WTC11 (cell line): ENCODE measurements around the gene FUT8. TPM values are rescaled to one million over a fixed set of nuclear protein-coding genes. Genes with fewer than 3 reads are reported as not detected.

Experiments
- ATAC-seq: fragments of 200-7000 bp; cut with Tn5 transposase; 2 replicates; pipeline ENCODE4 v1.10.0; 2021; ENCODE audit warnings: mild to moderate bottlenecking, moderate library complexity
- CTCF ChIA-PET: fragments of 300-600 bp; sonication (Branson Sonifier 250); formaldehyde crosslinking; loops from one replicate; lab custom pipeline; 2021; ENCODE audit warnings: antibody characterized with exemption; lab: Charles Lee
- POLR2A ChIA-PET: fragments of 350-600 bp; sonication (Branson Sonifier 250); formaldehyde crosslinking; loops from one replicate; lab custom pipeline; 2021; ENCODE audit warnings: antibody characterized with exemption; lab: Charles Lee
- DNase-seq: peaks from one replicate; pipeline ENCODE4 v3.0.0; 2021; ENCODE audit warnings: low spot score
- H3K27ac Mint-ChIP-seq: 2 replicates; pipeline ENCODE4 v1.8.0; 2021; ENCODE audit warnings: mixed read lengths
- H3K27me3 Mint-ChIP-seq: 2 replicates; pipeline ENCODE4 v1.8.0; 2021; ENCODE audit warnings: low read depth, mild to moderate bottlenecking, moderate library complexity, mixed read lengths
- H3K36me3 Mint-ChIP-seq: 2 replicates; pipeline ENCODE4 v1.8.0; 2021; ENCODE audit warnings: mixed read lengths
- H3K4me1 Mint-ChIP-seq: 2 replicates; pipeline ENCODE4 v1.8.0; 2022; ENCODE audit warnings: mixed read lengths
- H3K4me3 Mint-ChIP-seq: 2 replicates; pipeline ENCODE4 v1.8.0; 2021; ENCODE audit warnings: mild to moderate bottlenecking, moderate library complexity, mixed read lengths
- H3K9me3 Mint-ChIP-seq: 2 replicates; pipeline ENCODE4 v1.8.0; 2021; ENCODE audit warnings: mixed read lengths
- CBFB ChIP-seq: sonication (generic); formaldehyde crosslinking; IDR thresholded peaks from 2 replicates; pipeline ENCODE4 v1.8.1; 2022; ENCODE audit warnings: mild to moderate bottlenecking, low read depth, missing genetic modification reagents
- CREM ChIP-seq: sonication (generic); formaldehyde crosslinking; IDR thresholded peaks from 2 replicates; pipeline ENCODE4 v1.8.1; 2022; ENCODE audit warnings: mild to moderate bottlenecking, missing genetic modification reagents, moderate library complexity
- E2F1 ChIP-seq: sonication (generic); formaldehyde crosslinking; IDR thresholded peaks from 2 replicates; pipeline ENCODE4 v1.8.0; 2022; ENCODE audit warnings: mild to moderate bottlenecking, missing genetic modification reagents
- E2F4 ChIP-seq: sonication (generic); formaldehyde crosslinking; IDR thresholded peaks from 2 replicates; pipeline ENCODE4 v1.8.1; 2022; ENCODE audit warnings: low read depth, mild to moderate bottlenecking, moderate library complexity, missing genetic modification reagents, borderline replicate concordance
- GABPB1 ChIP-seq: sonication (generic); formaldehyde crosslinking; IDR thresholded peaks from 2 replicates; pipeline ENCODE4 v1.8.1; 2023; ENCODE audit warnings: mild to moderate bottlenecking, missing genetic modification reagents
- IRF2 ChIP-seq: sonication (generic); formaldehyde crosslinking; IDR thresholded peaks from 2 replicates; pipeline ENCODE4 v1.8.0; 2022; ENCODE audit warnings: low read depth, missing genetic modification reagents, borderline replicate concordance
- KAT7 ChIP-seq: sonication (generic); formaldehyde crosslinking; IDR thresholded peaks from 2 replicates; pipeline ENCODE4 v1.8.1; 2023; ENCODE audit warnings: missing genetic modification reagents, mild to moderate bottlenecking, borderline replicate concordance
- MAX ChIP-seq: sonication (generic); formaldehyde crosslinking; IDR thresholded peaks from 2 replicates; pipeline ENCODE4 v1.8.0; 2022; ENCODE audit warnings: mild to moderate bottlenecking, missing genetic modification reagents
- NFATC4 ChIP-seq: fragments of 250-450 bp; sonication (Bioruptor Pico); IDR thresholded peaks from 2 replicates; pipeline ENCODE4 v1.9.0; 2021; ENCODE audit warnings: mild to moderate bottlenecking
- NR1H2 ChIP-seq: sonication (generic); formaldehyde crosslinking; IDR thresholded peaks from 2 replicates; pipeline ENCODE4 v1.9.0; 2021; ENCODE audit warnings: mild to moderate bottlenecking, moderate library complexity, missing genetic modification reagents
- OVOL2 ChIP-seq: fragments of 250-450 bp; sonication (Bioruptor Pico); IDR thresholded peaks from 2 replicates; pipeline ENCODE4 v1.9.0; 2021; ENCODE audit warnings: mild to moderate bottlenecking, borderline replicate concordance
- SMAD4 ChIP-seq: sonication (generic); formaldehyde crosslinking; IDR thresholded peaks from 2 replicates; pipeline ENCODE4 v1.8.0; 2022; ENCODE audit warnings: mild to moderate bottlenecking, missing genetic modification reagents
- SP1 ChIP-seq: sonication (generic); formaldehyde crosslinking; conservative IDR thresholded peaks from 2 replicates; pipeline ENCODE4 v1.8.1; 2022; ENCODE audit warnings: missing genetic modification reagents
- TP53 ChIP-seq: sonication (generic); formaldehyde crosslinking; IDR thresholded peaks from 2 replicates; pipeline ENCODE4 v1.8.1; 2023; ENCODE audit warnings: mild to moderate bottlenecking, missing genetic modification reagents
- ZNF219 ChIP-seq: sonication (generic); formaldehyde crosslinking; IDR thresholded peaks from 2 replicates; pipeline ENCODE4 v1.8.0; 2023; ENCODE audit warnings: missing genetic modification reagents, mild to moderate bottlenecking, borderline replicate concordance
- ZNF512 ChIP-seq: sonication (generic); formaldehyde crosslinking; IDR thresholded peaks from 2 replicates; pipeline ENCODE4 v1.8.1; 2022; ENCODE audit warnings: missing genetic modification reagents, borderline replicate concordance
- total RNA-seq: library from RNA; stranded (reverse); gene quantifications from 3 replicates; pipeline ENCODE4 v1.2.3, GENCODE V29; 2021
- TF ChIP-seq, protein P1 (sequence below): fragments of 250-450 bp; sonication (Bioruptor Pico); IDR thresholded peaks from 2 replicates; pipeline ENCODE4 v1.9.0; 2021; ENCODE audit warnings: mild to moderate bottlenecking
- TF ChIP-seq, protein P2 (sequence below): sonication (generic); formaldehyde crosslinking; IDR thresholded peaks from 2 replicates; pipeline ENCODE4 v1.8.1; 2023; ENCODE audit warnings: mild to moderate bottlenecking, missing genetic modification reagents, moderate library complexity
- TF ChIP-seq, protein P3 (sequence below): sonication (generic); formaldehyde crosslinking; IDR thresholded peaks from 2 replicates; pipeline ENCODE4 v1.8.1; 2023; ENCODE audit warnings: mild to moderate bottlenecking, missing genetic modification reagents, moderate library complexity
- TF ChIP-seq, protein P4 (sequence below): sonication (generic); formaldehyde crosslinking; conservative IDR thresholded peaks from 2 replicates; pipeline ENCODE4 v1.8.1; 2022; ENCODE audit warnings: mild to moderate bottlenecking, missing genetic modification reagents
- TF ChIP-seq, protein P5 (sequence below): fragments of 250-450 bp; sonication (Bioruptor Pico); IDR thresholded peaks from 2 replicates; pipeline ENCODE4 v1.9.0; 2021; ENCODE audit warnings: mild to moderate bottlenecking

The FUT8 gene
- total RNA-seq, 1 experiment from 2014 or later: 37.9 TPM

- H3K9me3 Mint-ChIP-seq: peaks cover 3% of the 10 kb centered on the region; the same call in 1 of the 2 replicates
- CTCF ChIA-PET: no interaction called here
Observed at GRCh38 chr14:65560340-65561027, 148.0 kb downstream of the FUT8 start.

DNA sequence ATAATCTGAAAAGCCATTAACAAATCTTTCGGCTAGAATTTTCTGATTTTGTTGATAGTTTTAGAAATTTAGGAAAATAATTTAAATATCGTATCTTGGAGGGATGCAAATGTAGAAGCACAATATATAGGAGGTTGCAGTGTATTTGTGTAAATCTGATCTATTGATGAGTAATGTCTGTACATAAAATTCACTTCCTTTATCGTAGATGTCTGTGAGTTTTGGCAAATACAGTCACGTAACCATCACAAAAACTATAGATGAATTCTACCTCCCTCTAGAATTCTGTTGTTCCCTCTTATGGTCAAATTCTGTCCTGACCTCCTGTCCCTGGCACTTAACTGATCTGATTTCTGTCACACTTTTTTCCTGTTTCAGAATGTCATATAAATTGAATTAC, 151.8 kb downstream of the FUT8 start:
- H3K9me3 Mint-ChIP-seq: peaks cover 3% of the 10 kb centered on the region; the same call in 1 of the 2 replicates
- DNase-seq: no peak
- no peaks in the 10 kb centered on the region for H3K27me3 Mint-ChIP-seq
- H3K4me1 Mint-ChIP-seq: peaks cover 7% of the 10 kb centered on the region
- H3K4me3 Mint-ChIP-seq: no peak overlapping the region
- no peaks in the 10 kb centered on the region; the same call in 1 of the 2 replicates for H3K36me3 Mint-ChIP-seq
- H3K27ac Mint-ChIP-seq: no peak overlapping the region
- POLR2A ChIA-PET: no interaction called here
- TF ChIP-seq NR1H2 (CRISPR knock-in tag): no peak
- TF ChIP-seq SP1 (CRISPR knock-in tag): no peak
- no peak for TF ChIP-seq E2F1 (CRISPR knock-in tag)
- TF ChIP-seq OVOL2 (CRISPR knock-in tag): no peak
- TF ChIP-seq KAT7 (CRISPR knock-in tag): no peak
- no peak for TF ChIP-seq ZNF219
- CTCF ChIA-PET: no interaction called here
- ATAC-seq: no peak

More at GRCh38 chr14:65560340-65561027, 148.0 kb downstream of the FUT8 start:
- H3K27ac Mint-ChIP-seq: no peak overlapping the region
- TF ChIP-seq, protein P1, sequence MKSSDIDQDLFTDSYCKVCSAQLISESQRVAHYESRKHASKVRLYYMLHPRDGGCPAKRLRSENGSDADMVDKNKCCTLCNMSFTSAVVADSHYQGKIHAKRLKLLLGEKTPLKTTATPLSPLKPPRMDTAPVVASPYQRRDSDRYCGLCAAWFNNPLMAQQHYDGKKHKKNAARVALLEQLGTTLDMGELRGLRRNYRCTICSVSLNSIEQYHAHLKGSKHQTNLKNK: no peak
- TF ChIP-seq, protein P2, sequence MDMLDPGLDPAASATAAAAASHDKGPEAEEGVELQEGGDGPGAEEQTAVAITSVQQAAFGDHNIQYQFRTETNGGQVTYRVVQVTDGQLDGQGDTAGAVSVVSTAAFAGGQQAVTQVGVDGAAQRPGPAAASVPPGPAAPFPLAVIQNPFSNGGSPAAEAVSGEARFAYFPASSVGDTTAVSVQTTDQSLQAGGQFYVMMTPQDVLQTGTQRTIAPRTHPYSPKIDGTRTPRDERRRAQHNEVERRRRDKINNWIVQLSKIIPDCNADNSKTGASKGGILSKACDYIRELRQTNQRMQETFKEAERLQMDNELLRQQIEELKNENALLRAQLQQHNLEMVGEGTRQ (CRISPR knock-in tag): no peak
- TF ChIP-seq TP53 (CRISPR knock-in tag) (no peak), GABPB1 (CRISPR knock-in tag) (no peak), IRF2 (CRISPR knock-in tag) (no peak), E2F4 (CRISPR knock-in tag) (no peak), CBFB (CRISPR knock-in tag) (no peak)
- TF ChIP-seq, protein P3, sequence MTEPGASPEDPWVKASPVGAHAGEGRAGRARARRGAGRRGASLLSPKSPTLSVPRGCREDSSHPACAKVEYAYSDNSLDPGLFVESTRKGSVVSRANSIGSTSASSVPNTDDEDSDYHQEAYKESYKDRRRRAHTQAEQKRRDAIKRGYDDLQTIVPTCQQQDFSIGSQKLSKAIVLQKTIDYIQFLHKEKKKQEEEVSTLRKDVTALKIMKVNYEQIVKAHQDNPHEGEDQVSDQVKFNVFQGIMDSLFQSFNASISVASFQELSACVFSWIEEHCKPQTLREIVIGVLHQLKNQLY: no peak
- TF ChIP-seq, protein P4, sequence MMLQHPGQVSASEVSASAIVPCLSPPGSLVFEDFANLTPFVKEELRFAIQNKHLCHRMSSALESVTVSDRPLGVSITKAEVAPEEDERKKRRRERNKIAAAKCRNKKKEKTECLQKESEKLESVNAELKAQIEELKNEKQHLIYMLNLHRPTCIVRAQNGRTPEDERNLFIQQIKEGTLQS (CRISPR knock-in tag): no peak
- peaks cover 15% of the 10 kb centered on the region for H3K4me1 Mint-ChIP-seq
- no peaks in the 10 kb centered on the region; the same call in 1 of the 2 replicates for H3K36me3 Mint-ChIP-seq
- POLR2A ChIA-PET: no interaction called here
- no peaks in the 10 kb centered on the region for H3K27me3 Mint-ChIP-seq
- ATAC-seq (no peak), DNase-seq (no peak)
- no peak overlapping the region for H3K4me3 Mint-ChIP-seq

- DNase-seq (no peak), ATAC-seq (no peak)
- Mint-ChIP-seq H3K36me3 (no peaks in the 10 kb centered on the region; the same call in 1 of the 2 replicates), H3K4me1 (0 out of 2 replicates have a peak, but pooled peaks cover 6% of the 10 kb centered on the region), H3K27ac (no peak overlapping the region), H3K9me3 (peaks cover 3% of the 10 kb centered on the region; the same call in 1 of the 2 replicates), H3K4me3 (no peak overlapping the region), H3K27me3 (no peaks in the 10 kb centered on the region)
- POLR2A ChIA-PET: no interaction called here
- CTCF ChIA-PET: no interaction called here
- TF ChIP-seq, protein P2 (CRISPR knock-in tag): no peak
- TF ChIP-seq IRF2 (CRISPR knock-in tag) (no peak), ZNF512 (CRISPR knock-in tag) (no peak), MAX (no peak), SMAD4 (CRISPR knock-in tag) (no peak), CREM (CRISPR knock-in tag) (no peak), NFATC4 (CRISPR knock-in tag) (no peak), NR1H2 (CRISPR knock-in tag) (no peak)
- TF ChIP-seq, protein P5, sequence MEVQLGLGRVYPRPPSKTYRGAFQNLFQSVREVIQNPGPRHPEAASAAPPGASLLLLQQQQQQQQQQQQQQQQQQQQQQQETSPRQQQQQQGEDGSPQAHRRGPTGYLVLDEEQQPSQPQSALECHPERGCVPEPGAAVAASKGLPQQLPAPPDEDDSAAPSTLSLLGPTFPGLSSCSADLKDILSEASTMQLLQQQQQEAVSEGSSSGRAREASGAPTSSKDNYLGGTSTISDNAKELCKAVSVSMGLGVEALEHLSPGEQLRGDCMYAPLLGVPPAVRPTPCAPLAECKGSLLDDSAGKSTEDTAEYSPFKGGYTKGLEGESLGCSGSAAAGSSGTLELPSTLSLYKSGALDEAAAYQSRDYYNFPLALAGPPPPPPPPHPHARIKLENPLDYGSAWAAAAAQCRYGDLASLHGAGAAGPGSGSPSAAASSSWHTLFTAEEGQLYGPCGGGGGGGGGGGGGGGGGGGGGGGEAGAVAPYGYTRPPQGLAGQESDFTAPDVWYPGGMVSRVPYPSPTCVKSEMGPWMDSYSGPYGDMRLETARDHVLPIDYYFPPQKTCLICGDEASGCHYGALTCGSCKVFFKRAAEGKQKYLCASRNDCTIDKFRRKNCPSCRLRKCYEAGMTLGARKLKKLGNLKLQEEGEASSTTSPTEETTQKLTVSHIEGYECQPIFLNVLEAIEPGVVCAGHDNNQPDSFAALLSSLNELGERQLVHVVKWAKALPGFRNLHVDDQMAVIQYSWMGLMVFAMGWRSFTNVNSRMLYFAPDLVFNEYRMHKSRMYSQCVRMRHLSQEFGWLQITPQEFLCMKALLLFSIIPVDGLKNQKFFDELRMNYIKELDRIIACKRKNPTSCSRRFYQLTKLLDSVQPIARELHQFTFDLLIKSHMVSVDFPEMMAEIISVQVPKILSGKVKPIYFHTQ (CRISPR knock-in tag): no peak
Observed at GRCh38 chr14:65565948-65566347, 153.4 kb downstream of the FUT8 start.
